Measurements from ENCODE around the gene HOXA13. TPM values are rescaled to one million over a fixed set of nuclear protein-coding genes. Genes with fewer than 3 reads are reported as not detected.

HOXA13 gene
- total and polyA plus RNA-seq, 4 donors = 0.38 TPM; not detected in 3

DNA sequence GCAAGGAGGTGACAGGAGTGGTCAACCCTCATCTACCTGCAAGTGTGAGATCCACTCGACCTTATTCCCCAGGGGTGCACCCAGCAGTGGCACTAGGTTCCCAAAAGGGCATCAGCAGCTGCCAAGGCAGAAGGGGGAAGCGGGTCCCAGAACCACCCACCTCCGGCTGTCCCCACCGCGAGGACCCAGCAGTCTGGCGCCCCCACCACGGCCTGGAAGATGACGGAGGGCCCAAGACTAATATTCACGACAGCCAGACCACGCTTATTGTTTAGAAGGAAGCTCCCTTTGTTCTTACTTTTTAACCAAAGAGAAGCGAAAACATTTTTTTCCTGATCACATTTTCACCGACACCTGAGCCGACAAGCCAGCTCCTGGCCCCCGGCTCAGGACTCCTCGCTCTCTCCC lies 39.1 kb upstream of the HOXA13 start:
- intact Hi-C loops (cut with DNase I) = no loop called here

DNA sequence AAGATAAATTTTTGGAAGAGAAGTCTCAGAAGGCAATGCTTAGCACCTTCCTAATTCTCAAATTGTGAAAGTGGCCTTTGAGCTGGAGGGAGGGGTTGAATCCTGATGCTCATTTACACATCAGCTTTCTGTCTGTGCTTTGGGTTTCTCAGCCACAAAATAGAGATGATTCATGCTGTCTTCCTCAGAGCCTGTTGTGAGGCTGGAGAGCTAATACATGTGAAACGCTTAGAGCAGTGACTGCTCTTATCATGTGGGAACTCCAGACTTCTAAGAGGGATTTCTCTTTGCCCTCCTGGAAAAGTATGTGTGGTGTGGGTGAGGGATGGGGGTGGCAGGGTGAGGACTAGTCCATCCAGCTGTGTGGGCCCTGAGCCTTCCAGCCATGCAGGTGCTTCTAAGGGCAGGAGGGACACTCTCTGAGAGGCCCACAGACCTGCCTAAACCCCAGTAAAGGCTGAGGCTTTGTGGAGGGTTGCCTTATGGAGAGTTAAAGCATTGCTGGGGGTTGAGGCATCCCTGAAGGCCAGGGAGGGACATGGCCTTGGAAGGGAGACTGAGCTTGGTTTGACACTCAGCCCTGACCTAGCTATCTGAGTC lies 37.9 kb upstream of the HOXA13 start:
- H3K27ac ChIP-seq (ENCODE audit: low read depth in 1 of 2, low read length in 2 of 2) = no peak overlapping the region
- DNase-seq = no peak
- H3K9me3 ChIP-seq (ENCODE audit: control insufficient read depth, low read length) = no peaks in the 10 kb centered on the region
- H3K4me1 ChIP-seq (ENCODE audit: control insufficient read depth in 1 of 2, insufficient read depth in 2 of 2, low read length in 2 of 2) = no peaks in the 10 kb centered on the region
- no peak overlapping the region for H3K4me3 ChIP-seq (ENCODE audit: low read length in 2 of 2)
- 93 to 94% methylated on average over 1 of the region's 1 CpG for WGBS, 2 donors
- H3K27me3 ChIP-seq (ENCODE audit: control insufficient read depth in 1 of 2, insufficient read depth in 2 of 2, low read length in 1 of 2) = peaks cover 0 to 5% of the 10 kb centered on the region in 2 donors
- intact Hi-C loops (cut with DNase I) = no loop called here
- no peaks in the 10 kb centered on the region for H3K36me3 ChIP-seq (ENCODE audit: control insufficient read depth in 1 of 2, insufficient read depth in 2 of 2, low read length in 1 of 2)
- ATAC-seq (ENCODE audit: low FRiP score) = no peak

More for the DNA sequence above, 39.1 kb upstream of the HOXA13 start:
- ATAC-seq (ENCODE audit: low FRiP score) (no peak), DNase-seq (no peak)
- no peak overlapping the region for H3K4me3 ChIP-seq (ENCODE audit: low read length in 2 of 2)
- H3K27me3 ChIP-seq (ENCODE audit: control insufficient read depth in 1 of 2, insufficient read depth in 2 of 2, low read length in 1 of 2) = peaks cover 0 to 5% of the 10 kb centered on the region in 2 donors
- no peaks in the 10 kb centered on the region for H3K9me3 ChIP-seq (ENCODE audit: control insufficient read depth, low read length)
- no peaks in the 10 kb centered on the region for H3K36me3 ChIP-seq (ENCODE audit: control insufficient read depth in 1 of 2, insufficient read depth in 2 of 2, low read length in 1 of 2)
- no peaks in the 10 kb centered on the region for H3K4me1 ChIP-seq (ENCODE audit: control insufficient read depth in 1 of 2, insufficient read depth in 2 of 2, low read length in 2 of 2)
- 80 to 87% methylated on average over 15 of the region's 15 CpGs for WGBS, 2 donors
- no peak overlapping the region for H3K27ac ChIP-seq (ENCODE audit: low read depth in 1 of 2, low read length in 2 of 2)

DNA sequence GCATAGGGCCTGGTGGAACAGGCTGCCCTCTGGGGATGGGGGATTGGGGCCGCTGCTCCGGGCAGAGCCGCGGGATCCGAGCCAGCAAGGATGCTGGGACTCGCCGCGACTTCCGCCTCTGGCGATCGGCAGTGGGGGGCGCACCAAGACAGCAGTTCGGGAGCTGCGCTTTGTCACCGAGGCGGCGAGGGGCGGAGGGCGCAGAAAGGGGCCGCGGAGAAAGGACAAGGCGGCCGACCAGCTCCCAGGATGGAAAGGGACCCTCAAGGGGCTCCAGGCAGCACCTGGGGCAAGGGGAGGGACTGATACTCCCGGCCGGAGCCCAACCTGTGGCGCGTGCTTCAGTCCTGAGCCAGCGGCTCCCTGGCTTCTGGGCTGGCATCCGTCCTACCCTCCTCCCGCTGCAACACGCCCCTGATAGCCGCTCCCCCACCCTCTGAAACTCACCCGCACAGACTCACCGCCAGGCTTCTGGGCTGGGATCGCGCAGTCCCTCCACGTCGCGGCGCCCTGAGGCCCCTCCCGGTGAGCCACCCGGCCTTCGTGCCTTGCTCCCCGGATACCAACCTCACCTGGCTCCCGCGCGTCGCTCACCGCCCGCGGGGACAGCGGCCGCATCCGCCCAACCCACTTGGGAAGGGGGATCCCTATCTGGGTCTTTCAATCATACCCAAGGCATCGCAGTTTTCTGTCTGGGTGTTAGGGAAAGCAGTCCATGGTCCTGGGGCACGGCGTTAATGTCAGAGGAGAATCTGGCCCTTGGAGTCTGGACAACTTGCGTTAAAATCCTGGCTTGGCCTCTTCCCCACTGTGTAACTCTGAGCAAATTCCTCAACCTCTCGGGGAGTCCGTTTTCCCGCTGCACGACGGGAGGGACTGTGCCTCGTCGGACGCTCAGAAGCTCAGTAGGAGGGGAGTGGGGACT lies 35.8 kb upstream of the HOXA13 start:
- no peaks in the 10 kb centered on the region for H3K36me3 ChIP-seq (ENCODE audit: control insufficient read depth in 1 of 2, insufficient read depth in 2 of 2, low read length in 1 of 2)
- no peaks in the 10 kb centered on the region for H3K4me1 ChIP-seq (ENCODE audit: control insufficient read depth in 1 of 2, insufficient read depth in 2 of 2, low read length in 2 of 2)
- no peak overlapping the region for H3K27ac ChIP-seq (ENCODE audit: low read depth in 1 of 2, low read length in 2 of 2)
- intact Hi-C loops (cut with DNase I) = no loop called here
- H3K9me3 ChIP-seq (ENCODE audit: control insufficient read depth, low read length) = no peaks in the 10 kb centered on the region
- DNase-seq = no peak
- no peak overlapping the region for H3K4me3 ChIP-seq (ENCODE audit: low read length in 2 of 2)
- 4% methylated on average over 61 to 66 of the region's 66 CpGs for WGBS, 2 donors
- peak; percentile 55 for ATAC-seq (ENCODE audit: low FRiP score)
- peaks cover 0 to 5% of the 10 kb centered on the region in 2 donors for H3K27me3 ChIP-seq (ENCODE audit: control insufficient read depth in 1 of 2, insufficient read depth in 2 of 2, low read length in 1 of 2)

DNA sequence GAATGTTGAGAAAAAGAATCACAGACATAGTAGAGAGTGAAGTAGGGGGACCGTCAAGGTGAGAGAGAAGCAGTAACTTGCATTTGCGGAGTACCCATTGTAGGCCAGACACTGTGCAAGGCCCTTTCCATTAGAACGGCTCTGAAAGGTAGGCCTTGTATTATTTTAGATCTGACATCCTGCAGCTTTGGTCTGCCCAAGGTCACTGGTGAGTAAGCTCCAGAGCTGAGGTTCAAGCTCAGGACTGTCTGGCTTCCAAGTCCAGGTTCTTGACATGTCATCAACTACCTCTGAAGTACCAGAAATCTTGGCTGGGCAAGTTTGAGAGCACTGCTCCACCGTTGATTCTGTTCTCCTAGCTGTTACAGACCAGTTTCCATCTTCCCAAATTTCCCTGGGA lies 29.6 kb upstream of the HOXA13 start:
- WGBS, 2 donors = 89 to 94% methylated on average over 4 of the region's 4 CpGs
- ATAC-seq (ENCODE audit: low FRiP score) (no peak), DNase-seq (no peak)
- Histone ChIP-seq H3K4me1 (ENCODE audit: control insufficient read depth in 1 of 2, insufficient read depth in 2 of 2, low read length in 2 of 2) (no peaks in the 10 kb centered on the region), H3K27me3 (ENCODE audit: control insufficient read depth in 1 of 2, insufficient read depth in 2 of 2, low read length in 1 of 2) (no peaks in the 10 kb centered on the region), H3K36me3 (ENCODE audit: control insufficient read depth in 1 of 2, insufficient read depth in 2 of 2, low read length in 1 of 2) (no peaks in the 10 kb centered on the region), H3K9me3 (ENCODE audit: control insufficient read depth, low read length) (no peaks in the 10 kb centered on the region), H3K4me3 (ENCODE audit: low read length in 2 of 2) (no peak overlapping the region), H3K27ac (ENCODE audit: low read depth in 1 of 2, low read length in 2 of 2) (no peak overlapping the region)
- intact Hi-C loops (cut with DNase I) = no loop called here

DNA sequence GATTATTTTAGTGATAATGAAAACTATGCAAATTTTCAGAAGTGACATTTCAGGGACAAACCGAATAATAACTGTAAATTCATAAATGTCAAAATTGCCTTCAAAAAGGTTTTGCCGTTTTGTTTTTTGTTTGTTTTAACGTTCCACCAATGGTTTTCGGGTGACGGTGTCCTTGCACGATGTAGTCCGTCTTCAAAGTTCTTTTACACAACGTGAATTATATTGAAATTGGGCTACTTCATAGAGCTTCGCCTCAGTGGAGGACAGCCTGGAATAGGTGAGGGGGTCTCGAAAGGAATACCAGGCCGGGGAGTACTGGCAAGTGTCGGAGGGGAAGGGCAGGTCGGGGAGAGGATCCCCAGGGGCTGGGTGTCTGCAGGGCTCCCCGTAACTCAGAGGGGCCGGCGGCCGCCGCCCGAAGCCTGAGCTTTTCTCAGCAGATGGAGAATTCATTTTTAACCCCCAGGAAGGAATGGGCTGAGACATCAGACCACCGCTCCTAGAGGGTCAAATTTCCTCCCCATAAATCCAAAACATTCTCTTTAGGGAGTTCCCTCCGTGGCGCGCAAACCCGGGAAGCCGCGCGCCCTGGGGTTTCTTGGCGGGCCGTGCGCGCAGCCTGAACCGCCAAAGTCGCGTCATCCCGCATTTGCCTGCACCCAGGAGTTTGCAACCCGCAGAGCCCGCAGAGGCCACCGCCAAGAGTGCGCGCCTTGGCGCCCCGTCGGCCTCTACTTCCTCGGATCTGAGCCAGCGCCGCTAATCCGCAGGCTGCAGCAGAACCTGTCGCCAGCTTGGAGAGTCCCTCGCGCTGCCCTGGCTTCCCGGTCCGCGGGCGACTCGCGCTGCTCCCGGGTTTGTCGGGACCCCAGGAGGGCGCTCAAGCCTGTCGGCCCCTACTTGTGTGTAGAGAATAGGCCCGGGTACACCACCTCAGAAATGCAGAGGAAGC lies 25.4 kb upstream of the HOXA13 start:
- Histone ChIP-seq H3K4me1 (ENCODE audit: control insufficient read depth in 1 of 2, insufficient read depth in 2 of 2, low read length in 2 of 2) (no peaks in the 10 kb centered on the region), H3K4me3 (ENCODE audit: low read length in 2 of 2) (no peak overlapping the region), H3K9me3 (ENCODE audit: control insufficient read depth, low read length) (no peaks in the 10 kb centered on the region), H3K27ac (ENCODE audit: low read depth in 1 of 2, low read length in 2 of 2) (no peak overlapping the region), H3K36me3 (ENCODE audit: control insufficient read depth in 1 of 2, insufficient read depth in 2 of 2, low read length in 1 of 2) (no peaks in the 10 kb centered on the region), H3K27me3 (ENCODE audit: control insufficient read depth in 1 of 2, insufficient read depth in 2 of 2, low read length in 1 of 2) (peaks cover 0 to 1% of the 10 kb centered on the region in 2 donors)
- 15 to 17% methylated on average over 61 of the region's 61 CpGs for WGBS, 2 donors
- ATAC-seq (ENCODE audit: low FRiP score) (no peak), DNase-seq (no peak)
- intact Hi-C loops (cut with DNase I) = no loop called here

DNA sequence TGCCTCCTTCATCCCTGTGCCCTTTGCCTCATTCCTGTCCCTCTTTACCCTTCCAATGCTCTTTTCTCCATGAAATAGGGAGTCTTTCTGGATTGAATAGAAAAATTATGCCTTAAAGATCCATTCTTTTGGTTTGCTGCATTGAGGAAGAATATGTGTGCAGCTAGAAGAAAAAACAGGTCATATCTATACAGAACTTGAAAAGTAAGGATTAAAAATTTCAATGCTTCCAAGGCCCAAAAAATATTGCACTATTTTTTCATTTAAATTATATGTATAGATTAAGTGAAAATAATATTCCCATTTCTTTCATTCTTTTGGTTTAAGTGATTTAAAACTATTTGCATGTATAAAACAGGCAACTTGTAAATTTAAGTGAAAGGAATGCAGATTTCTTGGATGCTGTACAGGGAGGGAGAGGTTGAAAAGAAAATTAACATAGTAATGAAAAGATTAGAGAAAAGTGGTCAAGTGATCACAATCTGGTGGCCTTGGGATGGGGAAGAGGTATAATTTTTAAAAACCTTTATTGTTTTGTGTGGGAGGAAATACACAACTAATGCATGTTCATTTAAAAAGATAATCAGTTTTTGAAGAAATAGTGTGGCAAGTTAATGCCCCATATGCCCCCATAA lies 24.2 kb upstream of the HOXA13 start:
- intact Hi-C loops (cut with DNase I) = no loop called here
- H3K9me3 ChIP-seq (ENCODE audit: control insufficient read depth, low read length) = no peaks in the 10 kb centered on the region
- ATAC-seq (ENCODE audit: low FRiP score) (no peak), DNase-seq (no peak)
- no peak overlapping the region for H3K4me3 ChIP-seq (ENCODE audit: low read length in 2 of 2)
- no peaks in the 10 kb centered on the region for H3K4me1 ChIP-seq (ENCODE audit: control insufficient read depth in 1 of 2, insufficient read depth in 2 of 2, low read length in 2 of 2)
- peaks cover 0 to 4% of the 10 kb centered on the region in 2 donors for H3K27me3 ChIP-seq (ENCODE audit: control insufficient read depth in 1 of 2, insufficient read depth in 2 of 2, low read length in 1 of 2)
- H3K36me3 ChIP-seq (ENCODE audit: control insufficient read depth in 1 of 2, insufficient read depth in 2 of 2, low read length in 1 of 2) = no peaks in the 10 kb centered on the region
- H3K27ac ChIP-seq (ENCODE audit: low read depth in 1 of 2, low read length in 2 of 2) = no peak overlapping the region

DNA sequence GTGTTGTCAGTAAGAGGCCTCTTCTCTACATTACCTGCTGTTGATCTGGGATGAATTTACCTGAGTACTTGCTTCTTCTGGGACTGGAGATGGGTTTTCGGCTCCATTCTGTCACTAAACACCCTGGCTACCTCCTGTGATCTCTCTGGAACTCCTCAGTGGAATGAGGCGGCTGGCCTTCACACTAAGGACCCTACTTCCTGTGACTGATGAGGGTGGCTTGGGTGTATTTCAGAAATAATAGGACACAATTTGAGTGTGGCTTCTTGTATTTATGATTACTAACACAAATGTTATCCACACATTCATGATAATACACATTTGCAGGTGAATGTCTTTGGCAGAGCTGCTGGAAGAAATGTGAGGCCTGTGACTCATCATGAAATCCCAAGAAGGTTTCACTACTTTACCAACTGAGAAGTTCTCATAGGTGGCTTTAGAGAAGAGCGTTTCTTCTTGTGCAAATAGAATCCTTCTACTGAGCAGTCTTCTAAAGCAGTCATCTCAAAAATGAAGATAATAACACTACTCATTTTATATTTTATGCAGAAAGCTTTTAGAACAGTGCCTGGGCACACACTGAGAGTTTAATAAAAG lies 21.4 kb upstream of the HOXA13 start:
- no peak for DNase-seq
- WGBS, 2 donors = 96 to 98% methylated on average over 3 of the region's 3 CpGs
- no peaks in the 10 kb centered on the region for H3K4me1 ChIP-seq (ENCODE audit: control insufficient read depth in 1 of 2, insufficient read depth in 2 of 2, low read length in 2 of 2)
- no peak overlapping the region for H3K27ac ChIP-seq (ENCODE audit: low read depth in 1 of 2, low read length in 2 of 2)
- H3K27me3 ChIP-seq (ENCODE audit: control insufficient read depth in 1 of 2, insufficient read depth in 2 of 2, low read length in 1 of 2) = peaks cover 0 to 4% of the 10 kb centered on the region in 2 donors
- no peaks in the 10 kb centered on the region for H3K36me3 ChIP-seq (ENCODE audit: control insufficient read depth in 1 of 2, insufficient read depth in 2 of 2, low read length in 1 of 2)
- H3K4me3 ChIP-seq (ENCODE audit: low read length in 2 of 2) = no peak overlapping the region
- no peaks in the 10 kb centered on the region for H3K9me3 ChIP-seq (ENCODE audit: control insufficient read depth, low read length)
- no peak for ATAC-seq (ENCODE audit: low FRiP score)
- intact Hi-C loops (cut with DNase I) = no loop called here

DNA sequence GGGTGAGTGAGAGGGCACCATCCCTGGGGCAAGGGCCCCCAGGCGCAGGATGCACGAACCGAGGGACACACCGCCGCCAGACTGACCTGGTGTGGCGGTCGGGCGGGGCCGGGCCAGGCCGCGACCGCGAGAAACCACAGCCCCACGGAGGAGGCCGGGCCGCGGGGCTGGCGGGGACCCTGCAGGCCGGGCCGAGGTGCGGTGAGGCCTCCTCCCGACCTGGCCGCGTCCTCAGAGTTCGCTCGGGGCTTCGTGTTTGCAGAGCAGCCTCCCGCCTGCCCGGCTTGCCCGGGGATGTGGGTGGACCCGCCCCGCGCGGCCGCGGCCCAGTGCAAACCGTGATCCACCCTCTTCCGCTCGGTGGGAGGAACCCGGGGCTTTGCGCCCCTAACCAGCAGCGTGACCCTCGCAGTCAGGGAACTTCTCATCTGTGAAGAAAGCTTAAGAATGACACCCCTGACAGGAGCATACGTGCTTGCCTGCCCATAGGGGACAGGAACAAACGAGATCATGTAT lies 20.6 kb upstream of the HOXA13 start:
- H3K36me3 ChIP-seq (ENCODE audit: control insufficient read depth in 1 of 2, insufficient read depth in 2 of 2, low read length in 1 of 2) = no peaks in the 10 kb centered on the region
- WGBS, 2 donors = 31 to 40% methylated on average over 40 to 45 of the region's 45 CpGs
- H3K4me1 ChIP-seq (ENCODE audit: control insufficient read depth in 1 of 2, insufficient read depth in 2 of 2, low read length in 2 of 2) = no peaks in the 10 kb centered on the region
- peaks cover 0 to 4% of the 10 kb centered on the region in 2 donors for H3K27me3 ChIP-seq (ENCODE audit: control insufficient read depth in 1 of 2, insufficient read depth in 2 of 2, low read length in 1 of 2)
- ATAC-seq (ENCODE audit: low FRiP score) = peak; percentile 41
- H3K27ac ChIP-seq (ENCODE audit: low read depth in 1 of 2, low read length in 2 of 2) = no peak overlapping the region
- intact Hi-C loops (cut with DNase I) = no loop called here
- H3K4me3 ChIP-seq (ENCODE audit: low read length in 2 of 2) = no peak overlapping the region
- peak in 1 of 2 donors; percentile 56 for DNase-seq
- H3K9me3 ChIP-seq (ENCODE audit: control insufficient read depth, low read length) = no peaks in the 10 kb centered on the region

Data from aorta (tissue), 5 donors.